HUDEP-2 (cell line): ENCODE results near the gene ME3.
A peak's percentile ranks its signal among the peaks of the same experiment; 100 is the strongest.

Experiments used
- DNase-seq, 76 experiments: peaks; one replicate each; lab custom pipeline; 2025; ENCODE audit not compliant: unreplicated experiment in 76 of 76; lab: John Stamatoyannopoulos, UW

The ME3 gene

GRCh38 chr11:86591631-86592030 lies 80.8 kb downstream of the ME3 start:
- DNase-seq, result no peak

- DNase-seq, result no peak
Measured at GRCh38 chr11:86589856-86590589, 82.4 kb downstream of the ME3 start.

- no peak for DNase-seq
Measured at GRCh38 chr11:86589204-86589603, 83.2 kb downstream of the ME3 start.

- DNase-seq, result no peak
Measured at GRCh38 chr11:86588566-86589090, 83.8 kb downstream of the ME3 start.

- no peak for DNase-seq
Measured at GRCh38 chr11:86587264-86588193, 84.9 kb downstream of the ME3 start.

GRCh38 chr11:86586307-86586706 lies 86.1 kb downstream of the ME3 start:
- no peak for DNase-seq

GRCh38 chr11:86582898-86583297 lies 89.5 kb downstream of the ME3 start:
- DNase-seq, result no peak

- no peak for DNase-seq
Measured at GRCh38 chr11:86580535-86580934, 91.9 kb downstream of the ME3 start.

GRCh38 chr11:86579406-86579731 lies 93.0 kb downstream of the ME3 start:
- DNase-seq, result no peak

GRCh38 chr11:86578727-86579405 lies 93.5 kb downstream of the ME3 start:
- no peak for DNase-seq

GRCh38 chr11:86577644-86578636 lies 94.5 kb downstream of the ME3 start:
- DNase-seq, result no peak

GRCh38 chr11:86576946-86577624 lies 95.3 kb downstream of the ME3 start:
- no peak for DNase-seq

GRCh38 chr11:86575927-86576326 lies 96.5 kb downstream of the ME3 start:
- DNase-seq, result no peak

GRCh38 chr11:86575208-86575855 lies 97.1 kb downstream of the ME3 start:
- DNase-seq, result no peak

GRCh38 chr11:86574493-86575207 lies 97.8 kb downstream of the ME3 start:
- DNase-seq, result no peak

GRCh38 chr11:86571273-86571948 lies 101.0 kb downstream of the ME3 start:
- peak in 13 of 76 experiments; percentile 3 to 34 (median 14) for DNase-seq

GRCh38 chr11:86570451-86570850 lies 102.0 kb downstream of the ME3 start:
- DNase-seq, result no peak

GRCh38 chr11:86570020-86570419 lies 102.4 kb downstream of the ME3 start:
- no peak for DNase-seq
